Measurements from ENCODE around the gene METTL27. TPM values are rescaled to one million over a fixed set of nuclear protein-coding genes. Genes with fewer than 3 reads are reported as not detected.

METTL27 gene
- polyA plus RNA-seq, 3 donors = 1.1 to 2.1 (median 1.2) TPM

DNA sequence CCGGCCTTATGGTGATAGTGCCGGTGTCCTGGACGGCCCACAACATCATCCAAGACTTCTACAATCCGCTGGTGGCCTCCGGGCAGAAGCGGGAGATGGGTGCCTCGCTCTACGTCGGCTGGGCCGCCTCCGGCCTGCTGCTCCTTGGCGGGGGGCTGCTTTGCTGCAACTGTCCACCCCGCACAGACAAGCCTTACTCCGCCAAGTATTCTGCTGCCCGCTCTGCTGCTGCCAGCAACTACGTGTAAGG, 10.8 kb downstream of the METTL27 start:
- Mint-ChIP-seq H3K27me3 (ENCODE audit: low read depth in 3 of 3) (peaks cover 24 to 39% (median 26%) of the 10 kb centered on the region in 3 donors), H3K36me3 (peaks cover 0 to 2% of the 10 kb centered on the region in 2 donors), H3K4me1 (peaks cover 36% of the 10 kb centered on the region), H3K4me3 (no peak overlapping the region), H3K9me3 (peaks cover 0 to 2% (median 0%) of the 10 kb centered on the region in 7 donors), H3K27ac (no peak overlapping the region)
- Histone ChIP-seq H4K20me1 (ENCODE audit: insufficient read depth, low read length) (no peaks in the 10 kb centered on the region), H3K9me3 (replicated peaks in 1 of 2; ENCODE audit: control insufficient read depth in 1 of 2, insufficient read depth in 1 of 2, low read length in 2 of 2) (no peaks in the 10 kb centered on the region), H3K4me3 (replicated peaks in 1 of 3; ENCODE audit: low read depth in 2 of 3, low read length in 3 of 3) (no peak overlapping the region), H3K4me1 (ENCODE audit: control insufficient read depth in 1 of 2, insufficient read depth in 2 of 2, low read length in 2 of 2) (peaks cover 29 to 40% of the 10 kb centered on the region in 2 donors), H3K79me2 (ENCODE audit: insufficient read depth, low read length) (no peaks in the 10 kb centered on the region), H3K9ac (ENCODE audit: insufficient read depth, low read length, poor library complexity, severe bottlenecking) (no peak overlapping the region), H3K36me3 (replicated peaks in 1 of 2; ENCODE audit: control insufficient read depth in 1 of 2, insufficient read depth in 2 of 2, low read length in 2 of 2) (no peaks in the 10 kb centered on the region), H3K4me2 (replicated peaks; ENCODE audit: extremely low read depth, low read length, poor library complexity, severe bottlenecking) (no peak overlapping the region), H2AFZ (ENCODE audit: insufficient read depth, low read depth, low read length, poor library complexity, severe bottlenecking) (no peak overlapping the region), H3K27ac (ENCODE audit: low read depth in 1 of 2, low read length in 2 of 2) (no peak overlapping the region), H3K27me3 (ENCODE audit: control insufficient read depth in 2 of 2, insufficient read depth in 2 of 2, low read length in 2 of 2) (peaks cover 0 to 17% of the 10 kb centered on the region in 2 donors)
- no peak for TF ChIP-seq CTCF (IDR thresholded peaks at IDR 0.05)
- 99% methylated on average over 13 of the region's 16 CpGs for WGBS (ENCODE audit: insufficient coverage)
- intact Hi-C loops (cut with micrococcal nuclease) = no loop called here
- DNase-seq = no peak

- no peaks in the 10 kb centered on the region for H3K36me3 ChIP-seq (replicated peaks in 1 of 2; ENCODE audit: control insufficient read depth in 1 of 2, insufficient read depth in 2 of 2, low read length in 2 of 2)
- Mint-ChIP-seq H3K27ac (no peak within 1 kb of the TSS), H3K4me3 (peak within 1 kb of the TSS in 1 of 2 donors; percentile 13), H3K9me3 (peaks cover 0 to 2% (median 0%) of the 10 kb centered on the region in 7 donors), H3K4me1 (peaks cover 41% of the 10 kb centered on the region), H3K36me3 (peaks cover 0 to 2% of the 10 kb centered on the region in 2 donors), H3K27me3 (ENCODE audit: low read depth in 3 of 3) (peaks cover 24 to 39% (median 26%) of the 10 kb centered on the region in 3 donors)
- no peak within 1 kb of the TSS for H3K4me2 ChIP-seq (replicated peaks; ENCODE audit: extremely low read depth, low read length, poor library complexity, severe bottlenecking)
- intact Hi-C loops (cut with micrococcal nuclease) = no loop called here
- no peaks in the 10 kb centered on the region for H3K9me3 ChIP-seq (replicated peaks in 1 of 2; ENCODE audit: control insufficient read depth in 1 of 2, insufficient read depth in 1 of 2, low read length in 2 of 2)
- no peak within 1 kb of the TSS for H3K27ac ChIP-seq (ENCODE audit: low read depth in 1 of 2, low read length in 2 of 2)
- no peaks in the 10 kb centered on the region for H3K79me2 ChIP-seq (ENCODE audit: insufficient read depth, low read length)
- no peak for DNase-seq
- H3K4me3 ChIP-seq (replicated peaks in 1 of 3; ENCODE audit: low read depth in 2 of 3, low read length in 3 of 3) = no peak within 1 kb of the TSS
- no peak within 1 kb of the TSS for H3K9ac ChIP-seq (ENCODE audit: insufficient read depth, low read length, poor library complexity, severe bottlenecking)
- H3K4me1 ChIP-seq (ENCODE audit: control insufficient read depth in 1 of 2, insufficient read depth in 2 of 2, low read length in 2 of 2) = peaks cover 35 to 46% of the 10 kb centered on the region in 2 donors
- 97% methylated on average over 41 of the region's 42 CpGs for WGBS (ENCODE audit: insufficient coverage)
- no peaks in the 10 kb centered on the region for H4K20me1 ChIP-seq (ENCODE audit: insufficient read depth, low read length)
- no peak for TF ChIP-seq CTCF (IDR thresholded peaks at IDR 0.05)
- peaks cover 0 to 17% of the 10 kb centered on the region in 2 donors for H3K27me3 ChIP-seq (ENCODE audit: control insufficient read depth in 2 of 2, insufficient read depth in 2 of 2, low read length in 2 of 2)
- H2AFZ ChIP-seq (ENCODE audit: insufficient read depth, low read depth, low read length, poor library complexity, severe bottlenecking) = no peak within 1 kb of the TSS
Measured at GRCh38 chr7:73830681-73831583, 11.4 kb downstream of the METTL27 start, which contains the start of gene CLDN4. TSS of gene CLDN4 (plus strand) at chr7:73830996. CDS start at chr7:73831202, 206 bp downstream.
